GM23338 (cell line): ENCODE data around the gene SERPINE2.

Experiments
- CREB1 ChIP-seq: fragments of 250-450 bp; sonication (Bioruptor Pico); IDR thresholded peaks from 2 replicates; pipeline ENCODE4 v1.5.0; 2020; ENCODE audit warnings: low read depth, mild to moderate bottlenecking, moderate library complexity
- CTCF ChIP-seq, 2 experiments: fragments of 200-600 bp in 1 of 2; sonication (generic) in 1 of 2; conservative IDR thresholded peaks; 2 replicates each; pipeline versions ENCODE4 v1.5.1 to v1.6.1; 2016 to 2017; ENCODE audit warnings: antibody characterized with exemption in 2 of 2, low read depth in 2 of 2, mild to moderate bottlenecking in 2 of 2, moderate library complexity in 1 of 2
- ETS1 ChIP-seq: IDR thresholded peaks from 2 replicates; pipeline ENCODE4 v1.6.1; 2016; ENCODE audit warnings: antibody characterized with exemption
- EZH2 ChIP-seq: fragments of 200-600 bp; sonication (generic); IDR thresholded peaks from one replicate; pipeline ENCODE4 v1.8.0; 2017; ENCODE audit warnings: antibody characterized with exemption, mild to moderate bottlenecking, low read depth; ENCODE audit not compliant: unreplicated experiment
- EZH2phosphoT487 ChIP-seq: fragments of 200-600 bp; sonication (generic); IDR thresholded peaks from one replicate; pipeline ENCODE4 v1.8.1; 2018; ENCODE audit warnings: antibody characterized with exemption; ENCODE audit not compliant: unreplicated experiment
- POLR2AphosphoS5 ChIP-seq: IDR thresholded peaks from 2 replicates; pipeline ENCODE4 v1.6.1; 2016; ENCODE audit warnings: antibody characterized with exemption, low read depth
- REST ChIP-seq: IDR thresholded peaks from one replicate; pipeline ENCODE4 v1.6.1; 2018; ENCODE audit warnings: antibody characterized with exemption; ENCODE audit not compliant: unreplicated experiment
- ZNF114 ChIP-seq: fragments of 250-450 bp; sonication (Bioruptor Pico); IDR thresholded peaks from 2 replicates; pipeline ENCODE4 v1.5.0; 2020; ENCODE audit warnings: mild to moderate bottlenecking, moderate library complexity

GRCh38 chr2:224056889-224057288 is 17.8 kb upstream of the SERPINE2 start:
- no peak for TF ChIP-seq POLR2AphosphoS5
- no peak for TF ChIP-seq CTCF (conservative IDR thresholded peaks at IDR 0.05; ENCODE audit: low read depth in 2 of 2)
- TF ChIP-seq EZH2phosphoT487, result no peak
- TF ChIP-seq EZH2, result no peak
- no peak for TF ChIP-seq ETS1
- TF ChIP-seq REST, result no peak
- TF ChIP-seq CREB1 (CRISPR knock-in tag), result no peak
- TF ChIP-seq ZNF114, result no peak
